Measurements from ENCODE around the gene FGFR1OP2.

GRCh38 chr12:26971963-26972362, 33.7 kb downstream of the FGFR1OP2 start:
- TF ChIP-seq CTCF (conservative IDR thresholded peaks at IDR 0.05 in 1 of 2, IDR thresholded peaks at IDR 0.05 in 1 of 2; ENCODE audit: low read depth in 1 of 2, low read length in 2 of 2) (no peak), EZH2 (IDR thresholded peaks at IDR 0.05; ENCODE audit: low read length, missing control alignments) (no peak)

Measured in fibroblast of lung (primary cell).